GM12864 (cell line): ENCODE data around the gene RFTN1.

Experiments used
- DNase-seq: peaks from one replicate; pipeline ENCODE4 v3.0.0-alpha.2; 2011; ENCODE audit warnings: low read depth
- H3K4me3 ChIP-seq: 2 replicates; pipeline ENCODE4 v1.5.1; 2011; ENCODE audit warnings: mild to moderate bottlenecking, low read depth, low read length, control low read depth
- TF ChIP-seq, protein P1 (sequence below): IDR thresholded peaks from 2 replicates; pipeline ENCODE4 v1.5.1; 2011; ENCODE audit warnings: low read depth, mild to moderate bottlenecking, moderate library complexity, low read length, control low read depth, inconsistent platforms; ENCODE audit errors: missing control alignments

Gene RFTN1

DNA sequence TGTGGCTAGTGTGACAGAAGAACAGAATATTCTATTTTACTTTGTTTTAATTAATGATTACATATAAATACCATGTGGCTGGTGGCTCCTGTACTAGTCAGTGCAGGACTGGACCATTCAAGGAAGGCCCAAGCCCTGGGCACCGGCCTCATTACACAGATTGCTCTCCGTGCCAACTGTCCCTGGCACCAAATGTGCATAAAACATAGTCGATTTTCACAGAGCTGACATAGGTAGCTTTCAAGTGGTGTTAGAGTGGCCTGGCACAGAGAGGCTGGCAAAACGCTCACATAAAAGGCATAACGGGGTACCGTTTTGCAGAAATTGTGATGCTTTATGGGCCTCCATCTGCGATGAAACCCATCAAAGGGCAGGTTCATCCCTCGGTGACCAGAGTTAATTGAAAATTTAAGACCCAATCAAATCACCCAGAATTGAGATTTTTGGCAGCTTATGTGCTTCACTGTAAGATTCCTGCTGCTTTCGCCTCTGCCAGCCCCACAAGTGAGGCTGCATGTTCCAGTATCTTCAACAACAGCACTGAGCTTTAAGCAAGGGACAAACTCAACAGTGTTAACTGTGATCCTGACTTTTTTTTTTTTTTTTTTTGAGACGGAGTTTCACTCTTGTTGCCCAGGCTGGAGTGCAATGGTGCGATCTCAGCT lies 25.9 kb downstream of the RFTN1 start:
- DNase-seq, result no peak
- TF ChIP-seq, protein P1, sequence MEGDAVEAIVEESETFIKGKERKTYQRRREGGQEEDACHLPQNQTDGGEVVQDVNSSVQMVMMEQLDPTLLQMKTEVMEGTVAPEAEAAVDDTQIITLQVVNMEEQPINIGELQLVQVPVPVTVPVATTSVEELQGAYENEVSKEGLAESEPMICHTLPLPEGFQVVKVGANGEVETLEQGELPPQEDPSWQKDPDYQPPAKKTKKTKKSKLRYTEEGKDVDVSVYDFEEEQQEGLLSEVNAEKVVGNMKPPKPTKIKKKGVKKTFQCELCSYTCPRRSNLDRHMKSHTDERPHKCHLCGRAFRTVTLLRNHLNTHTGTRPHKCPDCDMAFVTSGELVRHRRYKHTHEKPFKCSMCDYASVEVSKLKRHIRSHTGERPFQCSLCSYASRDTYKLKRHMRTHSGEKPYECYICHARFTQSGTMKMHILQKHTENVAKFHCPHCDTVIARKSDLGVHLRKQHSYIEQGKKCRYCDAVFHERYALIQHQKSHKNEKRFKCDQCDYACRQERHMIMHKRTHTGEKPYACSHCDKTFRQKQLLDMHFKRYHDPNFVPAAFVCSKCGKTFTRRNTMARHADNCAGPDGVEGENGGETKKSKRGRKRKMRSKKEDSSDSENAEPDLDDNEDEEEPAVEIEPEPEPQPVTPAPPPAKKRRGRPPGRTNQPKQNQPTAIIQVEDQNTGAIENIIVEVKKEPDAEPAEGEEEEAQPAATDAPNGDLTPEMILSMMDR, result no peak
- H3K4me3 ChIP-seq, result no peak overlapping the region

DNA sequence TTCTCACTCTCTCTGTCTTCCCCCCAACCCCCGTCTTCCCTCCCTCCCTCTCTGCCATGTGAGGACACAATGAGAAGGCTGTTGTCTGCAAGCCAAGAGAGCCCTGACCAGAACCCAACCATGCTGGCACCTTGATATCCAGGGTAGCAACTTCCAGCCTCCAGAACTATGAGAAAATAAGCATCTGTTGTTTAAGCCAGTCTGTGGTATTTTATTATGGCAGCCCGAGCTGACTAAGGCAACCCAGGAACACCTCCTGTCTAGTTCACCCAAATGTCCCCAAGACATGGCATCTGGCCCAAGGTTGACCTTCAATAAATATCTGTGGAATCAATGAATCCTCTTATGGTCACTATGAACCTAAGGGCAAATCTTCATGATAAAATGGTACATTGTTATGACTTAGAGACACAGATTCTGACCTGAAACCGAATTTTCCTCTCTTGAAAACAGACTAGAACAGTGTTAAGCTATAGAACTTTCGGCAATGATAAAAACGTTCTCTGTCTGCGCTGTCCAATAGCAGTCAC lies 26.5 kb downstream of the RFTN1 start:
- no peak for DNase-seq
- no peak overlapping the region for H3K4me3 ChIP-seq
- TF ChIP-seq, protein P1, result no peak

DNA sequence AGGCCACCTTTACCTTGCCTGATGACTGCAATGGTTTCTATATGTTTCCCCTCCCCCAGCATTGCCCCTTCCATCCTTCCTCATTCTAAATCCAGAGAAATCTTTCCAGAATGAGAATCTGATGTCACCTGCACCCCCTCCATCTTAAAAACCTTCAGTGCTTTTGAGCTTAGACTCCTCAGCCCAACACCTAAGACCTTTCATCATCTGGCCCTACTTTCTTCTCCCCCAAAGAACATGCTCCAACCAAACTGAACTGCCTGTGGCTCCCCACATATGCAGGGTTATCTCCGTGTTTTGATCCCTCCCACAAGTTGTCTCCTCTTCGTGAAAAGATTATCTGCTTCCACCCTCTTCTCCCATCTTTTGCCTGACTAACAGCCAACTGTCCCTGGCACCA lies 27.3 kb downstream of the RFTN1 start:
- TF ChIP-seq, protein P1, result no peak
- no peak overlapping the region for H3K4me3 ChIP-seq
- no peak for DNase-seq

DNA sequence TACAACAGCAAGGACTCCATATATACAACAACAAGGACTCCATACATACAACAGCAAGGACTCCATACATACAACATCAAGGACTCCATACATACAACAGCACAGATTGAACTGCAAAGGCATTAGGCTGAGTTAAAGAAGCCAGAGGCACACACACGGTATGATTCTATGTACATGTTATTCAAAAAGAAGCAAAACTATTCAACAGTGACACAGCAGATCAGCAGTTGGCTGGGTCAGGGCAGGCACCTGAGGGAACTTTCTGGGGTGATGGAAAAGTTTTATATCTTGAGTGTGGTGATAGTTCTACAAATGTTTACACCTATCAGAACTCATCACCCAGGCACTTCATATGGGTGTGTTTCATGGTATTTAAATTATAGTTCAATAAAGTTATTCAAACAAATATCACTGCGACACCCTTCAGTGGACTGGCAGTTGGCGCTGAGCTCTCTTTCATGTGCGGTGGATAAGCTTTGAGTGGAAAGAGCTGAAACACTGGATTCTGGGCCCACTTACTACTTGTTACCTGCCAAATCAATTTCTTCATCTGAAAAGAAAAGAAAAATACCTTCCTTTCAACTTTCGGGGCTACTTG lies 28.0 kb downstream of the RFTN1 start:
- no peak for DNase-seq
- no peak overlapping the region for H3K4me3 ChIP-seq
- TF ChIP-seq, protein P1, result no peak

DNA sequence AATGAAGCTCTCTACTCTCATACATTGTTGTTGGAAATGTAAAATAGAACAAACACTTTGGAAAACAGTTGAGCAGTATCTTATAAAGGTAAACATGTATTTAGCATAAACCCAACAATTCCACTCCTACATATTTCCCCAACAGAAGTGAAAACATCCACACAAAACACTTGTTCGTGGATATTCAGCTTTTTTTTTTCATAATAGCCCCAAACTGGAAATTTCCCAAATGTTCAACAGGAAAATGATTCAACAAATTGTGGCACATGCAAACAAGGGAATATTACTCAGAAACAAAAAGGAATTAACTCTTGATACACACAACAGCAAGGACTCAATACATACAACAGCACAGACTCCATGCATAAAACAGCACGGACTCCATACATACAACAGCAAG lies 28.5 kb downstream of the RFTN1 start:
- H3K4me3 ChIP-seq, result no peak overlapping the region
- no peak for DNase-seq
- TF ChIP-seq, protein P1, result no peak

DNA sequence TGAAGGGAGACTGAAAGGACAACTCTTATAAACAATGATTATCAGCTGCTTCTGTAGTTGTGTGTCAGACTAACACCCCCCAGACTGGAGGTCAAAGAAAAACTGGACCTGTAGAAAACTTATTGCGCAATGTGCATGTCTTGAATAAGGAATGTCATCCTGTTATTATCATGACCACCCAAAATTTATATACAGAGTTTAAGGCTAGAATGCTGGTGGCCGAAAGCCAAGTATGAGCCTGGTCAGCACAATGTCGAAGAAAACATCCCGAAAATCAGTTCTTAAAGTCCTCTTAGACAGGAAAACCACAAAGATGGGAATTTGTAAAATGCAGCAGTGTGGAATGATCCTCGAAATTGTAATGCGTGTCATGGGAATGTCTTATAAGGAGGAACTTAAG lies 29.3 kb downstream of the RFTN1 start:
- TF ChIP-seq, protein P1, result no peak
- no peak for DNase-seq

More for the DNA sequence above, 29.3 kb downstream of the RFTN1 start:
- H3K4me3 ChIP-seq, result no peak overlapping the region
